ENCODE results near the gene NXN.
A peak's percentile ranks its signal among the peaks of the same experiment; 100 is the strongest.
"Not testable (repeated sequence)": the region's sequence is repeated elsewhere in the genome, so short reads cannot be mapped to it uniquely, and the experiment has no call there.

Gene NXN

GRCh38 chr17:887551-888209, 91.9 kb downstream of the NXN start:
- DNase-seq (ENCODE audit: low spot score), result peak; percentile 37

GRCh38 chr17:885971-886571, 93.5 kb downstream of the NXN start:
- no peak for DNase-seq (ENCODE audit: low spot score)

GRCh38 chr17:883586-883962, 96.0 kb downstream of the NXN start:
- DNase-seq (ENCODE audit: low spot score), result no peak

- peak; percentile 31 for DNase-seq (ENCODE audit: low spot score)
These were observed 96.6 kb downstream of the NXN start for GRCh38 chr17:882827-883585.

GRCh38 chr17:881778-882177, 97.8 kb downstream of the NXN start:
- DNase-seq (ENCODE audit: low spot score), result no peak

- no peak for DNase-seq (ENCODE audit: low spot score)
These were observed 98.9 kb downstream of the NXN start for GRCh38 chr17:880443-881269.

GRCh38 chr17:879546-880442, 99.8 kb downstream of the NXN start:
- peak; percentile 67 for DNase-seq (ENCODE audit: low spot score)

GRCh38 chr17:877630-878029, 101.9 kb downstream of the NXN start:
- no peak for DNase-seq (ENCODE audit: low spot score)

GRCh38 chr17:876272-876671, 103.3 kb downstream of the NXN start:
- no peak for DNase-seq (ENCODE audit: low spot score)

GRCh38 chr17:874590-874989, 105.0 kb downstream of the NXN start:
- DNase-seq (ENCODE audit: low spot score), result not testable (repeated sequence)

- no peak for DNase-seq (ENCODE audit: low spot score)
These were observed 106.7 kb downstream of the NXN start for GRCh38 chr17:872855-873254.

- no peak for DNase-seq (ENCODE audit: low spot score)
These were observed 107.6 kb downstream of the NXN start for GRCh38 chr17:871751-872519.

GRCh38 chr17:869567-870525, 109.7 kb downstream of the NXN start:
- peak; percentile 47 for DNase-seq (ENCODE audit: low spot score)

GRCh38 chr17:869086-869485, 110.5 kb downstream of the NXN start:
- peak; percentile 85 for DNase-seq (ENCODE audit: low spot score)

GRCh38 chr17:867896-868489, 111.6 kb downstream of the NXN start:
- DNase-seq (ENCODE audit: low spot score), result no peak

GRCh38 chr17:867238-867637, 112.3 kb downstream of the NXN start:
- not testable (repeated sequence) for DNase-seq (ENCODE audit: low spot score)

- no peak for DNase-seq (ENCODE audit: low spot score)
These were observed 112.9 kb downstream of the NXN start for GRCh38 chr17:866568-867103.

- DNase-seq (ENCODE audit: low spot score), result no peak
These were observed 115.3 kb downstream of the NXN start for GRCh38 chr17:864315-864714.

- no peak for DNase-seq (ENCODE audit: low spot score)
These were observed 115.7 kb downstream of the NXN start for GRCh38 chr17:863880-864279.
